MG63 (cell line): ENCODE results near the gene CLEC16A. TPM values are rescaled to one million over a fixed set of nuclear protein-coding genes. Genes with fewer than 3 reads are reported as not detected.

Experiments used
- DNase-seq: peaks from one replicate; pipeline ENCODE4 v3.0.0-alpha.2; 2020
- H3K27me3 ChIP-seq: fragments of 250-450 bp; sonication (Bioruptor Pico); 2 replicates; pipeline ENCODE4 v1.5.1; 2020; ENCODE audit warnings: mild to moderate bottlenecking, moderate library complexity
- H3K36me3 ChIP-seq: fragments of 250-450 bp; sonication (Bioruptor Pico); 2 replicates; pipeline ENCODE4 v1.5.1; 2020; ENCODE audit warnings: mild to moderate bottlenecking, moderate library complexity
- H3K4me3 ChIP-seq: fragments of 250-450 bp; sonication (Bioruptor Pico); 2 replicates; pipeline ENCODE4 v1.5.1; 2020; ENCODE audit warnings: mild to moderate bottlenecking, moderate library complexity
- H3K9me3 ChIP-seq: fragments of 250-450 bp; sonication (Bioruptor Pico); 2 replicates; pipeline ENCODE4 v1.5.1; 2020; ENCODE audit warnings: mild to moderate bottlenecking, moderate library complexity
- total RNA-seq: library from RNA; depleted of rRNA; stranded (reverse); fragments of >200 nt; shearing (Covaris generic); gene quantifications from 2 replicates; pipeline ENCODE4 v1.2.3, GENCODE V29; 2014; ENCODE audit warnings: low replicate concordance

Gene CLEC16A
- total RNA-seq, 1 experiment from 2014 or later, result 11.5 TPM

- Histone ChIP-seq H3K9me3 (no peaks in the 10 kb centered on the region), H3K36me3 (peaks cover 9% of the 10 kb centered on the region), H3K27me3 (no peaks in the 10 kb centered on the region), H3K4me3 (no peak overlapping the region)
- no peak for DNase-seq
These were observed 225.8 kb downstream of the CLEC16A start for GRCh38 chr16:11170201-11170600.

DNA sequence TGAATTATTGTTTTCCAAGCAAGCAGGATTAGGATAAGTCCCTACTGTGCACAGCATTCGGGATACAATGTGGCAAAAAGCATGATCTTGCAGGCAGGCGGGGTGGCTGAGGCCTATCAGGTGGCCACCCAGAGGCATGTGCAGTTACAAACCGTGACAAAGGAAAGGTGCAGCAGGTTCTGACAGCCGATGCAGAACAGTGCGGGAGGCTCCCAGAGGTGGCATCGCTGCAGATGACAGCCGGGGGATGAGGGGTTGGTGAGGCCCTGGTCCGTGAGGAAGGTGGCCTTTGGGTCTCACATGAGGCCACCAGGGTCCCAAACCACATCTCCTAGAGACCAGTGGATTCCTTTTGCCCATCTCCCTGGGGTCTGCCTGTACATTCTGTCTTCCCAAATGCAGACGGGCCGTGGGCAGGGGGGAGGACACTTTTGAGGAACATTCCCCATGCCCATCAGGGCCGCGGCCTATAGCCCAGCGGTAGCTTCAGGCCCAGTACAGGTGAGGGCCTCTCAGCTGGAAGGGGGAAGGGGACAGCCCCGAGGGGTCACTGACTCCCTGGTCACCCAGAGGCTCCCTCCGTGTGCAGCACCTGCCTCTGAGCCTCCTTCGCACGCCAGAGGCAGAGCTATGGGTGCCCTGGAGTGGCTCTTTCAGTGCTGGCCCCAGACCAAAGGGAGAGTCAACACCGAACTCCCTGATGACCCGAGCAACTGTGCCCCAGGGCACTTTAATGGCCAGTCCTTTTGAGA is 226.5 kb downstream of the CLEC16A start:
- DNase-seq, result no peak
- peaks cover 9% of the 10 kb centered on the region for H3K36me3 ChIP-seq
- H3K4me3 ChIP-seq, result no peak overlapping the region
- H3K27me3 ChIP-seq, result no peaks in the 10 kb centered on the region
- no peaks in the 10 kb centered on the region for H3K9me3 ChIP-seq

DNA sequence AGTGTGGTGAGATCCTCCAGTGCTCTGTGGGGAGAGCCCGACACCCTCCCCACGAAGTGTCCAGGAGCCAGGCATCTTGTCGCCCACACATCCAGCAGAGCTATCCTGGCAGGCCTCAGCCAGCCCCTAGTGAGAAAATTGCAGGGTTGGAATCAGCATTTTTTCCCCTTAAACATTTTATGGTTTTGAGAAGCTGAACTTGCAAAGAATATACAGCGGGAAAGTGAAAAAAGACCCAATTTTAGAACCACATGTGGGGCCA is 227.0 kb downstream of the CLEC16A start:
- Histone ChIP-seq H3K4me3 (no peak overlapping the region), H3K36me3 (peaks cover 9% of the 10 kb centered on the region), H3K27me3 (no peaks in the 10 kb centered on the region), H3K9me3 (no peaks in the 10 kb centered on the region)
- DNase-seq, result no peak

GRCh38 chr16:11171757-11172299 is 227.5 kb downstream of the CLEC16A start:
- H3K9me3 ChIP-seq, result no peaks in the 10 kb centered on the region
- no peaks in the 10 kb centered on the region for H3K27me3 ChIP-seq
- no peak for DNase-seq
- no peak overlapping the region for H3K4me3 ChIP-seq
- H3K36me3 ChIP-seq, result peaks cover 9% of the 10 kb centered on the region

DNA sequence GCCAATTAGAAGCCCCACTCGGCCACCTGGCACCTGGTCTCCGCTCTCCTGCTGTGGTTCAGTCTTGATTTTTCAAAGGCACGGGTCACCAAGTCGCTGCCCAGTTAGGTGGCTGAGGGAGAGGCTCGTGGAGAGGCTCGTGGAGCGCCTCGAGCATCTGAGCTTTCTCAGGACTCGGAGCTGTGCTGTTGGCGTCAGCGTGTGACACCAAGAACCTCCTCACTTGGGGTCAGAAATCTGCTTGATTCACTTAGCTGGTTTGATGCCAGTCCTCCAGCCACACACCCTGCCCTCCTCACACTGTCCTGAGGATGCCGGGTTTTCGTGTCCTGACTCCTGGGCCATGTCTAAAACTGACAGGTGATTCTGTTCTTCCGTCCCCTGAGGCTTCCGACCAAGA is 229.1 kb downstream of the CLEC16A start:
- no peak for DNase-seq
- Histone ChIP-seq H3K27me3 (no peaks in the 10 kb centered on the region), H3K4me3 (no peak overlapping the region), H3K9me3 (no peaks in the 10 kb centered on the region), H3K36me3 (peaks cover 9% of the 10 kb centered on the region)

GRCh38 chr16:11174141-11174540 is 229.8 kb downstream of the CLEC16A start:
- no peak overlapping the region for H3K4me3 ChIP-seq
- no peaks in the 10 kb centered on the region for H3K9me3 ChIP-seq
- DNase-seq, result no peak
- no peaks in the 10 kb centered on the region for H3K27me3 ChIP-seq
- H3K36me3 ChIP-seq, result peaks cover 9% of the 10 kb centered on the region

GRCh38 chr16:11175106-11175786 is 230.9 kb downstream of the CLEC16A start:
- Histone ChIP-seq H3K9me3 (no peaks in the 10 kb centered on the region), H3K4me3 (no peak overlapping the region), H3K27me3 (no peaks in the 10 kb centered on the region), H3K36me3 (peaks cover 9% of the 10 kb centered on the region)
- DNase-seq, result no peak

DNA sequence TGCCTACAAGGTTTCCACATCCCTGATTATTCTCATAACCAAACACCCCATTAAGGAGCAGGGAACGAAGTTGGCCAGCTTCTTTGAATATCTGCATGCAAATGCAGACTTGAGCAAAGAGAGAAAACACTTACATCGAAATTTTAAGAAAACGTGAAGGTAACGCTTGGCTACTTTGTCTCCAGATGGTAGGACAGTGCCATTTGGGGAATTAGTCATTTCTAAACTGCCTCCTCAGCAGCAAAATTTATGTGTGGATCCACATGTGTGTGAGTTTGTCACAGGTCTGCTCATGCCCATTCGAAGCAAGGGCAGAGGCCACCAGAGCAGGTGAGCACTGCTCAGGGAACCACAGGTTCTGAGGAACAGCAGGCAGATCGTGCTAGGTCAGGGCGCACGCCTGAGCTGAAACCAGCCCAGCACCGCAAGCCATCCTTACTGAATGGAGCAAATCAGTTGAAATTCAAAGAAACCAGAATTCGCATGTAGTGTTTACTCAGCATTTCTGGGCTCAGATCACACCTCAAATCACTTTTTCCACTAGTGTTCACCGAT is 231.5 kb downstream of the CLEC16A start:
- DNase-seq, result no peak
- H3K9me3 ChIP-seq, result no peaks in the 10 kb centered on the region
- no peak overlapping the region for H3K4me3 ChIP-seq
- H3K36me3 ChIP-seq, result peaks cover 9% of the 10 kb centered on the region
- H3K27me3 ChIP-seq, result no peaks in the 10 kb centered on the region

GRCh38 chr16:11177578-11178160 is 233.3 kb downstream of the CLEC16A start:
- Histone ChIP-seq H3K36me3 (no peaks in the 10 kb centered on the region; the same call in none of the 2 replicates), H3K27me3 (no peaks in the 10 kb centered on the region), H3K9me3 (no peaks in the 10 kb centered on the region), H3K4me3 (no peak overlapping the region)
- DNase-seq, result no peak

DNA sequence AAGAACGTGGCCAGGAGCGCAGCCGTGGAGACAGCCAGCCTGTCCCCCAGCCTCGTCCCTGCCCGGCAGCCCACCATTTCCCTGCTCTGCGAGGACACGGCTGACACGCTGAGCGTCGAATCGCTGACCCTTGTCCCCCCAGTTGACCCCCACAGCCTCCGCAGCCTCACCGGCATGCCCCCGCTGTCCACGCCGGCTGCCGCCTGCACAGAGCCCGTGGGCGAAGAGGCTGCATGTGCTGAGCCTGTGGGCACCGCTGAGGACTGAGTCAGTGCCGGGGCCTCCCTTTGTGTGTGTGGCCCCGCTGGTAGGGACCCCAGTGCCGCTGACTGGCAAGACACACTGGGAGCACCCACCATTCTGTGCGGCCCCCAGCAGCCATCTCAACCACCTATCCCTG is 234.1 kb downstream of the CLEC16A start:
- H3K4me3 ChIP-seq, result no peak overlapping the region
- H3K9me3 ChIP-seq, result no peaks in the 10 kb centered on the region
- H3K36me3 ChIP-seq, result no peaks in the 10 kb centered on the region; the same call in none of the 2 replicates
- no peaks in the 10 kb centered on the region for H3K27me3 ChIP-seq
- DNase-seq, result no peak

DNA sequence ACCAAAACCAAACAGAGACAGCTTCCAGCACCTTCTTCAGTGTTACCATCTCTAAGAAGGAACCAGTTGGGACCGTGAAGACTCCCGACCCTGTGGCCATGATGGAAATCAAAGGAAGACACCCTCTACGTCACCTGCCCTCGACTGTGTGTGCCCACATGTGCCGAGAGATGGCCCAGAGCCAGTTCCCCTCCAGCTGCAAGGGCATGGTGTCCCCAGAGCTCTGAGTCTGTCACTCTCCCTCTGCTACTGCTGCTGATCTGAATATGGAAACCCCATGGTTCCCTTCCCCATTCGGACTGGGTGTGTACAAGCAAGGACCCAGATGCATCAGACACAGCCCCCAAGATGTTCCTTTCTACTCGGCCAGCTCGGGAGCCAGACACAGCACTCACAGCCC is 235.2 kb downstream of the CLEC16A start:
- Histone ChIP-seq H3K27me3 (no peaks in the 10 kb centered on the region), H3K4me3 (no peak overlapping the region), H3K9me3 (no peaks in the 10 kb centered on the region), H3K36me3 (no peaks in the 10 kb centered on the region; the same call in none of the 2 replicates)
- no peak for DNase-seq

DNA sequence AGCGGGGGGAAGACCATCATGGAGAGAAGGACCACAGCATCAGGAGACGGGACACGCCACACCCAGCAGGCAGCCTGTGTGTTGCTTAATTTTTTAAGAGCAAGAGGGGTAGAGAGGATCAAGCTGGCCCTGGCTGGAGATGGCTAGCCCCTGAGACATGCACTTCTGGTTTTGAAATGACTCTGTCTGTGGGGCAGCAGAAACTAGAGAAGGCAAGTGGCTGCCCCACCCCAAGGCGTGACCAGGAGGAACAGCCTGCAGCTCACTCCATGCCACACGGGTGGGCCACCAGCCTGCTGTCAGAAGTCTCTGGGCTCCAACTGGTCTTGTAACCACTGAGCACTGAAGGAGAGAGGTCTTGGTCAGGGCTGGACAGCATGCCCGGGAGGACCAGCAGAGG is 236.1 kb downstream of the CLEC16A start:
- no peaks in the 10 kb centered on the region for H3K9me3 ChIP-seq
- no peaks in the 10 kb centered on the region; the same call in none of the 2 replicates for H3K36me3 ChIP-seq
- H3K27me3 ChIP-seq, result no peaks in the 10 kb centered on the region
- no peak for DNase-seq
- H3K4me3 ChIP-seq, result no peak overlapping the region

GRCh38 chr16:11181242-11181898 is 237.0 kb downstream of the CLEC16A start:
- Histone ChIP-seq H3K9me3 (no peaks in the 10 kb centered on the region), H3K36me3 (no peaks in the 10 kb centered on the region; the same call in none of the 2 replicates), H3K4me3 (no peak overlapping the region), H3K27me3 (no peaks in the 10 kb centered on the region)
- DNase-seq, result no peak

DNA sequence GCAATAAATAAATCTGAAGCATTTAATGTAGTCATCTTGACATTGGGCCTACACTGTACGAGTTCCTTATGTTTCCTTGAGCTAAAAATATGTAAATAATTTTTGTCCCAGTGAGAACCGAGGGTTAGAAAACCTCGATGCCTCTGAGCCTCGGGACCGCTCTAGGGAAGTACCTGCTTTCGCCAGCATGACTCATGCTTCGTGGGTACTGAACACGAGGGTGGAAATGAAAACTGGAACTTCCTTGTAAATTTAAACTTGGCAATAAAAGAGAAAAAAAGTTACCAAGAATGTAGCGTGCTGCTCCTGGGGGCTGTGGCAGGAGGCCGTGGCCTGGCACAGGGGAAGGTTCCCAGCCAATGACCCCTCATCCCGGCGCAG is 237.5 kb downstream of the CLEC16A start:
- DNase-seq, result no peak
- no peaks in the 10 kb centered on the region; the same call in none of the 2 replicates for H3K36me3 ChIP-seq
- no peak overlapping the region for H3K4me3 ChIP-seq
- H3K9me3 ChIP-seq, result no peaks in the 10 kb centered on the region
- no peaks in the 10 kb centered on the region for H3K27me3 ChIP-seq

GRCh38 chr16:11182411-11182810 is 238.0 kb downstream of the CLEC16A start:
- Histone ChIP-seq H3K9me3 (no peaks in the 10 kb centered on the region), H3K27me3 (no peaks in the 10 kb centered on the region), H3K4me3 (no peak overlapping the region), H3K36me3 (no peaks in the 10 kb centered on the region; the same call in none of the 2 replicates)
- no peak for DNase-seq

DNA sequence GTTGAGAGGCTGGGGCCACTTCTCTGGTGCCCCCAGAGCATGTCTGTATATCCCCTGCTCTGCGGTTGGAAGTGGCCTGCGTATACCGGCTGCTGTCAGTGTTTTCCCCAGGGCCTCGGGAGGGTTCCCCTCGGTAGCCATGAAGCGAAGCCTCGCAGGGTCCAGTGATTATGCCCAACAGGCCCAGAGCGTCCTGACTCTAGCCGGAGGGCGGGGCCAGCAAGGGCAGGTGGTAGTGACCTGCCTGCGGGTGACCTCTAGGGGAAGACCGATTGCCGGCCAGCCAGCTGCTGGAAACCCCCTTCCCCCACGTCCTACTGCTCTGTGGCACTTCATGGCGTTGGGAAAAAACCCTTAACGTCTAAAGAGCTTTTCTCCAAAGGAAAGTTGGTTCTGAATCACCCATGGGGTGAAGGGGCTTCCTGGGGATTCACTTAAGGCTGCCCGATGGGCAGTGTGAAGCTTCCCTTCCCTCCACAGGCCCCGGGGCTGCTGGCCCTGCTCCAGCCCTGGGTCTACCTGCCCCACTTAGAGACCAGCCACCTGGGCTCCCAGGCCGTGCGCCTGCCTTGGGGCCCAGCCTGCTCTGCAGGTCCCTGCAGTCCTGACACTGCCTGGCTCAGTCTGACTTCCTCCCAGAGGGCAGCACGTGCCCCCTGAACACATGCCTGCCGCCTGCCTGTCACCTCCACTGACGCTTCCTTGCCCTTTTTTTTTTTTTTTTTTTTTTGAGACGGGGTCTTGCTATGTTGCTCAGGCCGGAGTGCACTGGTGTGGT is 238.9 kb downstream of the CLEC16A start:
- Histone ChIP-seq H3K4me3 (no peak overlapping the region), H3K27me3 (no peaks in the 10 kb centered on the region), H3K36me3 (no peaks in the 10 kb centered on the region; the same call in none of the 2 replicates), H3K9me3 (no peaks in the 10 kb centered on the region)
- DNase-seq, result no peak
